IPS DF 4.7 (cell line): ENCODE measurements around the gene TRIM71.
"Not testable (repeated sequence)": the region's sequence is repeated elsewhere in the genome, so short reads cannot be mapped to it uniquely, and the experiment has no call there.

ENCODE experiments used
- DNase-seq: peaks from one replicate; pipeline ENCODE4 v3.0.0-alpha.2; 2013; ENCODE audit warnings: low spot score; ENCODE audit errors: extremely low read depth

The TRIM71 gene

GRCh38 chr3:32817558-32818228 is at the start of gene TRIM71:
Gene TRIM71, plus strand, starts transcription at chr3:32817997. Its CDS starts 84 bp downstream, at chr3:32818081.
- DNase-seq: no peak

- no peak for DNase-seq
Measured at GRCh38 chr3:32778389-32778788, 39.4 kb upstream of the TRIM71 start.

- no peak for DNase-seq
Measured at GRCh38 chr3:32780071-32780734, 37.6 kb upstream of the TRIM71 start.

GRCh38 chr3:32780735-32781210 is 37.0 kb upstream of the TRIM71 start:
- peak; percentile 99 for DNase-seq

- DNase-seq: no peak
Measured at GRCh38 chr3:32781211-32781968, 36.4 kb upstream of the TRIM71 start.

- not testable (repeated sequence) for DNase-seq
Measured at GRCh38 chr3:32781969-32782270, 35.9 kb upstream of the TRIM71 start.

- no peak for DNase-seq
Measured at GRCh38 chr3:32782407-32782806, 35.4 kb upstream of the TRIM71 start.

GRCh38 chr3:32791833-32792232 is 26.0 kb upstream of the TRIM71 start:
- no peak for DNase-seq

GRCh38 chr3:32794487-32795308 is 23.1 kb upstream of the TRIM71 start:
- DNase-seq: no peak

GRCh38 chr3:32796384-32796950 is 21.3 kb upstream of the TRIM71 start:
- not testable (repeated sequence) for DNase-seq

- DNase-seq: no peak
Measured at GRCh38 chr3:32797776-32798175, 20.0 kb upstream of the TRIM71 start.

- not testable (repeated sequence) for DNase-seq
Measured at GRCh38 chr3:32801440-32801839, 16.4 kb upstream of the TRIM71 start.

GRCh38 chr3:32813180-32813579 is 4.6 kb upstream of the TRIM71 start:
- DNase-seq: no peak

GRCh38 chr3:32814361-32814760 is 3.4 kb upstream of the TRIM71 start:
- DNase-seq: no peak

- DNase-seq: no peak
Measured at GRCh38 chr3:32815841-32816438, 1.9 kb upstream of the TRIM71 start.

GRCh38 chr3:32816439-32817256 is 1.1 kb upstream of the TRIM71 start:
- peak; percentile 79 for DNase-seq

- DNase-seq: no peak
Measured at GRCh38 chr3:32817257-32817557, 590 bp upstream of the TRIM71 start.

- no peak for DNase-seq
Measured at GRCh38 chr3:32818229-32818969, 602 bp downstream of the TRIM71 start.

- no peak for DNase-seq
Measured at GRCh38 chr3:32818970-32819511, 1.2 kb downstream of the TRIM71 start.
